GM21381 (cell line): ENCODE results near the gene RTN4R.

Experiments
- ATAC-seq: cut with Tn5 transposase; IDR thresholded peaks from one replicate; pipeline ENCODE4 v1.9.1; 2021; ENCODE audit warnings: mild to moderate bottlenecking, moderate library complexity; ENCODE audit not compliant: unreplicated experiment

The RTN4R gene

GRCh38 chr22:20258584-20259326, 9.4 kb downstream of the RTN4R start:
- no peak for ATAC-seq

DNA sequence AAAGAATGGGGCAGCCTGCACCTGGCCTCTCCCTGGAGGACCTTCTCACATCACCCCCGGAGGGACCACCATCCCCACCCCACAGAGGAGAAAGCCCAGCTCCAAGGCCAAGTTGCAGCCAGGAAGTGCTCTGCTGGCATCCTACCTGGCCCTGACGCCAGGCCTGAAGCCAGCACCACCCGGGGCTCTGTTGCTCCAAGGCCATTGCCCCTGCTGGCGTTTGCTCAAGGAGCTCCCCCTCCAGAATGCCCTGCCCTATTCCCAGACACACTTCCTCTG, 10.2 kb downstream of the RTN4R start:
- no peak for ATAC-seq

GRCh38 chr22:20257212-20258020, 10.7 kb downstream of the RTN4R start:
- no peak for ATAC-seq

DNA sequence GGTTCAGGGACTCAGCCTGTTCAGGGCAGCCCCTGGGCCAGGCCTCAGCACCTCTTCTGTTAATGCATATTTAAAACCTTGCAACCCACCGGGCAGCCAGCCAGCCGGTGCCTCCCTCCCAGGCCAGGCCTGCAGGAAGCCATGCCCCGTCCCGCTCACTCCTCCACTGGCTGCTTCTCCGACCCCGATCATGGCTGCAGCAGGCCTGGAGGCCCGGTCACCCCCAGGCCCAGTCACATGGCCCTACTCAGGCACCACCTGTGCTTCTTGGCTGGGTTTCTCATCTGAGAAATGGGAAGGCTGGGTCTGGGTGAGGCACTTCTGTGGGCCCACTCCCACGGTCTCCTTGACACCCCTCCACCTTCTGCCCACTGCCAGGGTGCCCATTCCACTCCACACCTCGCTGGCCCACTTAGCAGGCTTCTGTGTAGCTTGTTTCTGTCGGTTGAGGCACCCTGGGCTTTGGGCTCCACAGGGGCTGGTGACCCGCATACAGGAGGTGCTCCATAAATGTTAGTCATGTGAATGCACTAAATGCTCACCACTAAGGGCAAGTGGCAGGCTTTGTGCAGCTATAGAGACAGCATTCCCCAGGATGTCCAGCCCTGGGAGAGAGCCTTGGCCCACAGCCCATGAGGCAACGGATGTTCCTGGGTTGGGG, 11.4 kb downstream of the RTN4R start:
- no peak for ATAC-seq

GRCh38 chr22:20256027-20256426, 12.1 kb downstream of the RTN4R start:
- no peak for ATAC-seq

DNA sequence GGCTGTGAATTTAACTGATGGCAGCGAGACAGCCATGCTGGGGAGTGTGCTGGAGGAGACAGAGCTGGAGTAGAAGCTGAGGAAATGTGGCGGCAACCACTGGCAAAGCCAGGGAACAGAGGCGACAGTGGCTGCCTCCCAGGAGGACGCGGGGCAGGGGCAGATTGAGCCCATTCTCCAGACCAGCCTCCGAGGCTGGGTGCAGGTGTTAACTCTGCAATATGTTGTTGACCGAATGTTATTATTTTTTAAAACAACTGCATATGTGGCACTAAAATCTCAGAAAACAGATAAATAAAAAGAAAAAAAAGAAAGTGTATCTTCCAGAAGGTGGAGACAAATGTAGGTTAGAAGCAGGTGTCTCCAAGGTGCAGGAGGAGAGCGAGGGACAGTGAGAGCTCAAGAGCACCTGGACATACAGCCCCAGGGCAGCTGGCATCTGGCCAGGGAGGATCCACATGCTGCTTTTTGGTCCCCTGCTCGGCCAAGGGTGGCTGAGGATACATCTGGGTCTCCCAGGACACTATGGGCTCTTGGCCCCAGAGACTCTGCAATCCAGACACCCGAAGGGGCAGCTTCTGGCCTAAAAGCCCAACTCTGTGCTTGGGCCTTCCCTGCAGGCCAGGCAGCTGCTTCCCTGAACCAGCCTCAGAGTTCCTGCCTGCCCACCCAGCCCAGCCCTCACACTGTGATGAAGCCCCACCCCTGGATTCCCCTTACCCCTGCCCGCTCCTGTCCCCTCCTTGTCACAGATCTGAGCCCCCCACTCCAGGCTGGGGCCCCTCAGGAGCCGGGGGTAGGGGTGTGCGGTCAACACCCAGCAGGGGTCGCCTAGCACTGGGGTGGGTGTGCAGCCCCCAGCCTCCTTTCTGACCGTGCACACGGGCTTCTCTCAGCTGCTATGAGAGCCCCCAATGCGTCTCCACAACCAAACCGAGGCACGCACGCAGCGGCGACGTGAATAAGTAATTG, 12.9 kb downstream of the RTN4R start:
- no peak for ATAC-seq

DNA sequence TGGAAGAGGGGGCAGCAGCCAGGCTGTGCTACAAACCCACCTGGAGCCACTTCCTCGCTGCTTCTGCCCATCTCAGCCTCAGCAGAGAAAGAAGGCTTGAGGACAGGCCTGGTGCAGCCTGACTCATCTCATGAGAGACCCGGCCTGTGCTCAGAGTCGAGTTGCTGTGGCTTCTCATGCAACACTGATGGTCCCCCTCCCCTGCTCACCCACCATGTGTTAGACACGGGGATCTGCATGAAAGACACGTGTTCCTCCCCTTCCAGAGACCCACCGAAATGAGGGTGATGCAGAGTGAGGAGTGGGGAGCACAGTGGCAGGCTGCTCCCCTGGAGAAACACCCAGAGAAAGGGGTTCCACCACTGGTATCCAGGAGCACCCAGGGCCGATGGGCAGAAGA, 15.0 kb downstream of the RTN4R start:
- no peak for ATAC-seq

DNA sequence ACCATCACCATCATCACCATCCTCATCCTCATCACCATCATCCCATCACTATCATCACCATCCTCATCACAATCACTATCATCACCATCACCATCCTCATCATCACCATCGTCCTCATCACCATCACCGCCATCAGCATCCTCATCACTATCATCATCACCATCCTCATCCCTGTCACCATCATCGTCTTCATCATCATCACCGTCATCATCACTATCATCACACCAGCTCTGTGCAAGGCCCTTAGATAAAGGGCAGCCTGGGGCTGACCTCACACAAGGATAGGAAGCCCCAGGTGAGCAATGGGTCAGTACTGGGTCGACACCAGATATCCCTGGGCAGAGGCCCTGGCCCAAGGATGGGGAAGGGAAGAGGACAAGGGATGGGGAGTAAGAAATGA, 16.1 kb downstream of the RTN4R start:
- ATAC-seq = no peak

GRCh38 chr22:20251491-20251890, 16.6 kb downstream of the RTN4R start:
- no peak for ATAC-seq

DNA sequence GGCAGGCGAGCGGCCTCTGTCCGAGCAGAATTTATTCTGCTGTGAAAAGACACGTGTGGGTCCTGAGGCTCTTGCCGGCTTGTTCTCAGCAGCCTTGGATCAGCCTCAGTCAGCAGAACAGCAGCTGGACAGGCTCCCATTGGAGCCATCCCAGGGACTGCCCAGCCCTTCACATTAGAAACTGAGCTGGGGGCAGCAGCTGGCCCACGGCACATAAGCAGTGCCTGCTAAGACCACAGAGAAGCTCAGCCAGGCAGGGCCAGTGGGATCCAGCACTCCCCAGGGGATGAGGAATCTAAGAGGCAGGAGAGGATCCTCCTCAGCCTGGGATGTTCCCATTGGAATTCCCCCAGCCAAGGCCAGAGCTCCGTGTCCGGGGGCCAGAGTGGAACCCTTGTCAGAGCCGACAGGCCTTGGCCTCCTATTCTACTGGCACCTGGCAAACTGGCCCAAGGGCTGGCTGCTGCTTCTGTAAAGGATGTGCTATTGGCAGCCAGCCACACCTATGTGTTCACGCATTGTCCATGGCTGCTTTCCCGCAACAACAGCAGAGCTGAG, 18.2 kb downstream of the RTN4R start:
- no peak for ATAC-seq

- ATAC-seq = no peak
Observed at GRCh38 chr22:20248461-20248978, 19.6 kb downstream of the RTN4R start.

DNA sequence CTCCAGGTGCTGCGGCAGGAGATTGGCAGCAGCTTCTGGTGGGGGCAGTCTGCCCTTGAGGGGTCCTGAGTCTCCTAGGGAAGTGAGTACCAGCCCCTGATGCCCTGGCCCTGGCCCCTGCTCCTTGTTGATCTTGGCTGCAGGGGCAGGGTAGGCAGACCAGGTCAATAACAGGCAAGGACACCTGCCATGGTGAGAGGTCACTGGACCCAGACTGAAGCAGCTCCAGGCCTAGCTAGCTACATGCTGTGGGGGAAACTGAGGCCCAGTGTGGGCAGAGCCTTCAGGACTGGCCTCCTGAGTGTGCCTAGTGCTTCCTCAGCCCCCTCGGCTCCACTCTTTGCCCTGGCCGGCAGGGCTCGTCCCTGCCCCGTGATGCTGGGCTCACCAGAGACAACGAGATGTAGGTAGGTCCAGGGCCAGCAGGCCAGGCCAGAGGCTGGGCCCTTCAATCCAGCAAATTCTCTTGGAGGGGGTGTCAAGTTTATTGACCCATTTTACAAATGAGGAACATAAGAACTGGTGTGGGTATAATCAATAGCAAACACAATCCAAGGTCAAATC, 20.4 kb downstream of the RTN4R start:
- no peak for ATAC-seq

DNA sequence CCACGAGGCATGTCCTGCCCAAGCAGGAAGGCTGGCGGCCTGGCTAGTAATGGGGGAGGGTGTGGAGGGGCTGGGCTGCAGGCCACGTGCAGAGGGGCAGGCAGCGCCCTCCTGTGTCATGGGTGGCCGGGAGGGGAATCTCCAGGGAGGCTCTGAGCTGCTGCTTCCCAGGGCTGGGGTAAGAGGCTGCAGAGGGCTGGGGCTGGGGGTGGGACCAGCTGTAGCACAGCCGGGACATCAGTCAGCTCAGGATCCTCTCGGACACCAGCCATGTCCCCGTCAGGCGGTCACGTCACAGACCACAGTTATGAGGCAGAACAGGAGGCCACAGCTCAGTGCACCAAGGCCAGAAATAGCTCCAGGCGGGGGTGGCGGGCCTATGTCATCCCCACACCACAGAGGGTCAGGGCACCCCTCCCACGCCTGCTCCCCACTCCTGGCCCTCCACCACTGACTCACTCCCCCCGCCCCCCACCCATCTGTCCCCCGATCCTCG, 21.1 kb downstream of the RTN4R start:
- ATAC-seq = no peak

DNA sequence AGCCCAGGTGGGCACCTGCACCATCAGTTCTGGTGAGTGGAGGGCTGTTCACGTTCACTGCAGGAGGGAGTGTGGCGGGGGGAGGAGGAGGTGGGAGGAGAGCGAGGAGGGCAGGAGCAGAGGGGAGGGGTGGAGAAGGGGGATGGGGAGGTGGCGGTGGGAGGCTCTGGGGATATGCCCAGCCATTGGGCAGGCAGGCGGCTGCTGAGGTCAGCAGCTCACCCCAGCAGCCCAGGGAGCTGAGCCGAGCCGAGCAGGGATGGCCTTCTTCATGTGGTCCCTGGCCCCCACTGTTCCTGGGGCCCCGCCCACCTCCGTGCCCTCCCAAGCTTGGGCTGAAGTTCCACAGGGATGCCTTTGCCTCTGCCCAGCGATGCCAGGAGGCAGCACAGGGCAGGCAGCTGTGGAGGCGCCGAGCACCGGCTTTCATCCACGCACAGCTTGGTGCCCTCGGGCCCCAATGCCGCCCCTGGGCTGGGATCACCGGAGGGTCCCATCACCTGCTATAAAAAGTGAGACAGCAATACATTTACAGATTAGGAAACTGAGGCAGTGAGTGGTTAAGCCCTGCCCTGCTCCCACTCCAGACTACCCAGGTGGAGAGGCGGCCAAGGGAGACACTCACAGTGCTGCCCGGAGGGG, 21.6 kb downstream of the RTN4R start:
- ATAC-seq = no peak

DNA sequence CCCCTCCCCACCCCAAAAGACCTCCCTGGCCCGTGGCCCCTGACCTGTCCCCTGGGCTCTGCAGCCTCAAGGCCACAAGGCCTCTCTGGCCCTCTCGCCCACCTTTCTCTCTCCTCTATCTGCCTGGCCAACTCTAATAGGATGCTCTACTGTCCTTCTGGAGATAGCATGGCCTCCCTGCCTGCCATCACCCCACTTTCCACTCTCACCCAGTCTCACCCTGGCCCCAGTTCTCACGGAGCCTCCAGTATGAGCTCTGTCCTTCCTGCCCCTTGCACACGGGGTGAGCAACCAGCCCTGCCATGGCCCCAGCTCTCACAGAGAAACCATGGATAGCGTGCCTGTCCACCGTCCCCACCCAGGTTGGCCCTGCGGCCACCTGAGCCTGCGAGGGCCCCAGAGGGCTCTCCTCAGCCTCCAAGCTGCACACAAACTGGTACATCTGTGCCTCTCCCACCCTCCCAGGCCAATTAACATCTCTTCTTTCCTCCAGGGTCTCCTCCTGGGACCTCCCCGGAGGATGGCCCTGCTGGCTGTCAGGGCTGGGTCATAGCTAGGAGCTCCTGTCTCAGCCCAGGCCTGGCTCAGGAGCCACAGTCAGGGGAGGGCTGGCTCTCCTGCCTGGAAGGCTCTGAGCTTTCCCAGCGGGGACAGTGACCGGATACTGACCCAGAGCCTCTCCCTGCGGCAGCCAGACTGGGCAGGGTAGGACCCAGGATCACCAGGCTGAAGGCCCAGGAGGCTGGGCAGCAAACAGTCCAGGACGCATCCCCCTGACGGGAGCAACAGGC, 22.3 kb downstream of the RTN4R start:
- no peak for ATAC-seq

DNA sequence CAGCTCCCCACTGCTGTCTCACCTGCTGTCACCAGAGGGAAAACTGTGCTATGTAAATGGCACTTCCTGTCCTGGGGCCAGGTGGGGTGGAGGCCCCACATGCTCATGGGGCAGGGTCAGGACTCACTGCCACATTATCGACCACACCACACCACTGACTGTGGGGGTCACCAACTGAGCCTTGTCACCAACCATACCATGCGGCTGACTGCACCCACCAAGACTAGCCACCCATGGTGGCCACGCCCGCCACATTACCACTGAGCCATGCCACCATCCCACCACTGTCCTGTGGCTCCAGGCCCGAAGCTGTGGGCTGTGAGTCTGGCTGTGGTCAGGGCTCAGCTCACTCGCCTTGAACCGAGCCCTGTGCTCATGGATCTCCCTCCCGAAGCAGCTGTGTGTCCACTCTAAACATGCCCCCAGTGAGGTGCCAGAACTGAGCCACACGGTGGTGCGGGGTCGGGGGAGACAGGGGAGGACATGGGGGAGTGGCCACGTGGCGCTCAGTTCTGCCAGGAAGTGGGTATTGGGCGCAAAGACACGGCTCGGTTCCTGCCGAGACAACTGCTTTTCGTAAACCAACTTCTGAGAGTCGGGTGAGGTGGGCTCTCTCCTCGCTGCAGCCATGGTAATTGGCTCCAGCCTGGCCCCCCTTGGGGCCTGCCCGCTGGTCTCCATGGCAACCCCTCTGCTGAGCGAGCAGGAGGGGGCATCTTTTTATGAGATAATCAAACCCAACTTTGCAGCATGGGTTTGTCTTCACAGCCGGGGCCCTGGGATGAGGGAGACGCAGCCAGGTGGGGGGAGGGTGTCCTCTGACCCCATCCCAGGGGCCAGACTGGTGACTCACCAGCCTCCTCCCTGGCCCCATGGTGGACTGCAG, 23.2 kb downstream of the RTN4R start:
- ATAC-seq = no peak

DNA sequence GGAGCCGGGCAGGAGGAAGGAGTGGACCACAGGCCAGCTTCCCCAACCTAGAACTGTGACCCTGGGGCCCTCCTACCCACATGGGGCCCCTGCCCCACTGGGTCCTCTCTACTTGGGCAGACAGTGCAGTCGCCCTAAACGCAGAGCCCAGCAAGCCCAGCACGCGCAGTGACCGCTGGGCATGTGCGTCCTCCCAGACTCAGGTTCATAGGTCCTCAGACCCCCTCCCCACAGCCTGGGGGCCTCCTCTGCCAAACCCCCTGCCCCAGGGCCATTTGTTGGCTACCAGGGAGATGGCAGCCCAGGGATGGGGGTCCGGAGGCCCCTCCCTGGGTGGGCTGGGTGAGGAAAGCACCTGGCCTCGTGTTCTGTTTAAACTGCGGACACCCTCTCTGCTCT, 23.9 kb downstream of the RTN4R start:
- ATAC-seq = no peak
